ENCODE data around the gene SLC25A43. TPM values are rescaled to one million over a fixed set of nuclear protein-coding genes. Genes with fewer than 3 reads are reported as not detected.
"Not testable (repeated sequence)": the region's sequence is repeated elsewhere in the genome, so short reads cannot be mapped to it uniquely, and the experiment has no call there.

Gene SLC25A43
- total RNA-seq (2014; rRNA removed; shearing (Covaris generic)) = 5.3 and 7.5 TPM in 2 replicates

DNA sequence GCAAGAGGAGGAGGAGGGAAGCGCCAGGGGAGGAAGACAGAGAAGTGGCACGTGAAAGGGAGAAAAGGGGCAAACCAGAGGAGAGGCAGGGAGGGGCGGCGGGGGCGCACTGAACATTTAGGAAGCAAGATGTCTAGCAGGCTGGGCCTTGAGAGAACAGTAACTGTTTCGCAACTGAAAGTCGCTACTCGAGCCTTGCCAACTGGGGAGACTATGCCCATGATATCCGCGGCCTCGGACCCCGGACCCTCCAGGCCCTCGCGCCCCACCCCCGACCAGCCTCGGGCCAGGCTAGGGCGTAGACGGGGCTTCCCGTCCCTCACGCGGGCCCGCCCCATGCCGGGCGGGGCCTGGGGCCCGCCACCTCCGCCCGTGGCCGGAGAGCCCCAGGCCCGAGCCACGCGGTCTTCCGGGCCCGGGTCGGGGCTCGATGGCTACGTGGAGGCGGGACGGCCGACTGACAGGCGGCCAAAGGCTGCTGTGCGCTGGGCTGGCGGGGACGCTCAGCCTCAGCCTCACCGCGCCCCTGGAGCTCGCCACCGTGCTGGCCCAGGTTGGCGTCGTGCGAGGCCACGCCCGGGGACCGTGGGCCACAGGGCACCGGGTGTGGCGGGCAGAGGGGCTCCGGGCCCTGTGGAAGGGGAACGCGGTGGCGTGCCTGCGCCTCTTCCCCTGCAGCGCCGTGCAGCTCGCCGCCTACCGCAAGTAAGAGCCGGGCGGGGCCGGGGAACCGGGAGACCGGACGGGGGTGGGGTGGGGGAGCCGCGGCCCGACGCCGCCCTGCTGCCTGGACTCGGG, at the start of gene SLC25A43:
Gene SLC25A43, plus strand, starts transcription at position 363 of the 798 bp plus-strand sequence. Its CDS starts 68 bp downstream, at position 431.
- peak; percentile 87 for DNase-seq
- Histone ChIP-seq H3K36me3 (replicated peaks; ENCODE audit: control insufficient read depth, insufficient read depth, low read length) (no peaks in the 10 kb centered on the region), H3K27me3 (ENCODE audit: control insufficient read depth, insufficient read depth, low read length) (no peaks in the 10 kb centered on the region), H3K4me3 (ENCODE audit: insufficient read depth, low read depth, low read length) (peak within 1 kb of the TSS; percentile 63)

DNA sequence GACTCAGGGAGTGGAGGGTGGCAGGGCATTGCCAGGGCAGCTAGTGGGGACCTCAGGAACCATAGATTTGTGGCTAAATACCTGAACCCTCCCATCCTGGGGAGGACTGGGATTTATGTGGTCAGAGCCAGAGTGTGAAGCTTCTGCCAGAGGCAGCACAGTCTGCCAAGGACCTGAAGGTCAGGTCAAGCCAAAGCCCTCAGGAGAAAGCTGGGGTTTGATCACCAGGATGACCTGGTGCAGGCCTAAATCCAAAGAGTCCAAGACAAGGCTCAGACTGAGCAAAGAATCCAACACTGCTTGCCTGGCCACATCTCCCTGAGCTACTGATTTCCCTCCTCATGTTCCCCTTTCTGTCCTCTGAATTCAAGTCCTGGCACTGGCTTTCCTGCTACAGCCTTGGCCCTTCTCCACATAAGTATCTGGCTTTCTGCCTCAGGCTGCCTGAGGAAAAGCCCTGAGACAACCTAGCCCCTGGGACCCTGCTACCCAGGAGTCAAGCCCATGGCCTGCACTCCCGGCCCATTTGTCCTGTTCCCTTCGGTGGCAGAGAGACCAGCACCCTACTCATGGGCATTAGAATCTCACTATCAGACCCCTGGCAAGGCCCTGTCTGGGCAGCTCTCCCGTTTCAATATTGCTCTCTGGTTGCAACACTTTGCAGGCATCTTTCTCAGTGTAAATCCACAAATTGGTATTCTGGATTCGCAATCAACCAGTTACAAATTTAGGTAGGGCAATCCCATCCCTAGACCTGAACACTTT, 39.3 kb upstream of the SLC25A43 start:
- H3K4me3 ChIP-seq (ENCODE audit: insufficient read depth, low read depth, low read length) = no peak overlapping the region
- H3K27me3 ChIP-seq (ENCODE audit: control insufficient read depth, insufficient read depth, low read length) = no peaks in the 10 kb centered on the region
- DNase-seq = no peak
- no peaks in the 10 kb centered on the region for H3K36me3 ChIP-seq (replicated peaks; ENCODE audit: control insufficient read depth, insufficient read depth, low read length)

DNA sequence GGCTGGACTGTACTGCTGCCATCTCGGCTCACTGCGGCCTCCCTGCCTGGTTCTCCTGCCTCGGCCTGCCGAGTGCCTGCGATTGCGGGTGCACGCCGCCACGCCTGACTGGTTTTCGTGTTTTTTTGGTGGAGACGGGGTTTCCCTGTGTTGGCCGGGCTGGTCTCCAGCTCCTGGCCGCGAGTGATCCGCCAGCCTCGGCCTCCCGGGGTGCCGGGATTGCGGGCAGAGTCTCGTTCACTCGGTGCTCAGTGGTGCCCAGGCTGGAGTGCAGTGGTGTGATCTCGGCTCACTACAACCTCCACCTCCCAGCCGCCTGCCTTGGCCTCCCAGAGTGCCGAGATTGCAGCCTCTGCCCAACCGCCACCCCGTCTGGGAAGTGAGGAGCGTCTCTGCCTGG, 37.7 kb upstream of the SLC25A43 start:
- H3K36me3 ChIP-seq (replicated peaks; ENCODE audit: control insufficient read depth, insufficient read depth, low read length); H3K27me3 ChIP-seq (ENCODE audit: control insufficient read depth, insufficient read depth, low read length); DNase-seq; H3K4me3 ChIP-seq (ENCODE audit: insufficient read depth, low read depth, low read length): not testable (repeated sequence)

DNA sequence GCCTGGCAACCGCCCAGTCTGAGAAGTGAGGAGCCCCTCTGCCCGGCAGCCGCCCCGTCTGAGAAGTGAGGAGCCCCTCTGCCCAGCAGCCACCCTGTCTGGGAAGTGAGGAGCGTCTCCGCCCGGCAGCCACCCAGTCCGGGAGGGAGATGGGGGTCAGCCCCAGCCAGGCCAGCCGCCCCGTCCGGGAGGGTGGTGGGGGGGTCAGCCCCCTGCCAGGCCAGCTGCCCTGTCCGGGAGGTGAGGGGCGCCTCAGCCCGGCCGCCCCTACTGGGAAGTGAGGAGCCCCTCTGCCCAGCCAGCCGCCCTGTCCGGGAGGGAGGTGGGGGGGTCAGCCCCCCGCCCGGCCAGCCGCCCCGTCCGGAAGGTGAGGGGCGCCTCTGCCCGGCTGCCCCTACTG, 37.1 kb upstream of the SLC25A43 start:
- not testable (repeated sequence) for H3K36me3 ChIP-seq (replicated peaks; ENCODE audit: control insufficient read depth, insufficient read depth, low read length); H3K27me3 ChIP-seq (ENCODE audit: control insufficient read depth, insufficient read depth, low read length); DNase-seq; H3K4me3 ChIP-seq (ENCODE audit: insufficient read depth, low read depth, low read length)

DNA sequence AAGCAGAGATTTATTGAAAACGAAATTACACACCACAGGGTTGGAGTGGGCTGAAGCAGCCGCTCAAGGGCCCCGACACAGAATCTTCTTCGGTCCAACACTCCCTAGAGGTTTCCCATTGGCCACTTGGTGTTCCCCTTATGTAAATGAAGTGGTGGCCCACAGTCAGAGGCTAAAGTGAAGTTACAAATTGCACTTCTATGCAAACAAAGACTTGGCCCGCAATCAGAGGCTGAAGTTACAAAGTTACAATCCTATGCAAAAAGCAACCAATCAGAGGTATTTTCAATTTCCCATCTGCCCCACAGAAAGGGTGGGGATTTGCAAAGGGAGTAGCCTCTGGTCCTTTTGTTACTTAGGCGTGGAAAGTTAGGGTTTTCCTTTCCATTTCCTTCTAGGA, 35.7 kb upstream of the SLC25A43 start:
- no peaks in the 10 kb centered on the region for H3K27me3 ChIP-seq (ENCODE audit: control insufficient read depth, insufficient read depth, low read length)
- no peak for DNase-seq
- no peak overlapping the region for H3K4me3 ChIP-seq (ENCODE audit: insufficient read depth, low read depth, low read length)
- H3K36me3 ChIP-seq (replicated peaks; ENCODE audit: control insufficient read depth, insufficient read depth, low read length) = no peaks in the 10 kb centered on the region

DNA sequence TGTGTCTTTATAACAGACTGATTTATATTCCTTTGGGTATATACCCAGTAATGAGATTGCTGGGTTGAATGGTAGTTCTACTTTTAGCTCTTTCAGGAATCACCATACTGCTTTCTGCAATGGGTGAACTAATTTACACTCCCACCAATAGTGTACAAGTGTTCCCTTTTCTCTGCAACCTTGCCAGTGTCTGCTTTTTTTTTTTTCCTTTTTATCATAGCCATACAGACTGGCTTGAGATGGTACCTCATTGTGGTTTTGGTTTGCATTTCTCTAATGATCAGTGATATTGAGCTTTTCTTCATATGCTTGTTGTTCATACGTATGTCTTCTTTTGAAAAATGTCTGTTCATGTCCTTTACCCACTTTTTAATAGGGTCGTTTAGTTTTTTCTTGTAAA, 27.3 kb upstream of the SLC25A43 start:
- H3K36me3 ChIP-seq (replicated peaks; ENCODE audit: control insufficient read depth, insufficient read depth, low read length); H3K27me3 ChIP-seq (ENCODE audit: control insufficient read depth, insufficient read depth, low read length); H3K4me3 ChIP-seq (ENCODE audit: insufficient read depth, low read depth, low read length); DNase-seq: not testable (repeated sequence)

DNA sequence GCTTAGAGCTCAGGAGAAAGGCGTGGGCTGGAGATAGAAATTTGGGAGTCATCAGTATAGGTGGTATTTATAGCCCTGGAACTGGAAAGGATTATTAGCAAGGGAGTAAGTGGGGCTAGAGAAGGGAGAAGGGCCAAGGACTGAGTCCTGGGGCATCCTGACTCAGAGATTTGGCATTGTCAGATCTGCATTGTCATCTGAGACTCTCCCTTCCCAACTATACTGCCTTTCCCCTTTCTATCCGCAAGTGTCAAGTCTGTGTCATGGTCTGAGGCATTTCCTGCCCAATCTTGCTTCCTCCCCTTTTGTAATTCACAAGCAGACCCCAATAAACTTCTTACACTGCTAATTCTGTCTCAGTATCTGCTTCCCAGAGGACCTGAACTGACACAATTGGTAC, 24.4 kb upstream of the SLC25A43 start:
- H3K27me3 ChIP-seq (ENCODE audit: control insufficient read depth, insufficient read depth, low read length) = no peaks in the 10 kb centered on the region
- no peak overlapping the region for H3K4me3 ChIP-seq (ENCODE audit: insufficient read depth, low read depth, low read length)
- no peak for DNase-seq
- no peaks in the 10 kb centered on the region for H3K36me3 ChIP-seq (replicated peaks; ENCODE audit: control insufficient read depth, insufficient read depth, low read length)

DNA sequence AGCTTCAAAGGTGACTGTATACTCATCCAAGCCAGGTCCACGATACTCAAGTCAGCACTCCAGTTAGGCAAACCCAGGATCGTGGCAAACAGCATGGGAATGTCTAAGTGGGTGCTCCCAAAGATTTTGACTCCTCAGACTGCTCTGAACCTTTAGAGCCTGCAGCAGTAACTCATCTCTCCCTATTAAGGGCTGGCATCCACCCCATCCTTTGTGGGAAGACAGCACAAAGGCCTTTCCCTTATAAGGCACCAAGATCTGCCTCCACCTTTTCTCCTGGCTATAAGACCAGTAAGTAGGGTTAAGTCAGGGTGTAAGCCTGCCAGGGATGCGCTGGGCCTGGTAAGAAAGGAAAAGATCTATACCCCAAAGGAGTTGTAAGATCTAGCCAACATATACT, 23.6 kb upstream of the SLC25A43 start:
- no peaks in the 10 kb centered on the region for H3K27me3 ChIP-seq (ENCODE audit: control insufficient read depth, insufficient read depth, low read length)
- DNase-seq = no peak
- no peaks in the 10 kb centered on the region for H3K36me3 ChIP-seq (replicated peaks; ENCODE audit: control insufficient read depth, insufficient read depth, low read length)
- no peak overlapping the region for H3K4me3 ChIP-seq (ENCODE audit: insufficient read depth, low read depth, low read length)

DNA sequence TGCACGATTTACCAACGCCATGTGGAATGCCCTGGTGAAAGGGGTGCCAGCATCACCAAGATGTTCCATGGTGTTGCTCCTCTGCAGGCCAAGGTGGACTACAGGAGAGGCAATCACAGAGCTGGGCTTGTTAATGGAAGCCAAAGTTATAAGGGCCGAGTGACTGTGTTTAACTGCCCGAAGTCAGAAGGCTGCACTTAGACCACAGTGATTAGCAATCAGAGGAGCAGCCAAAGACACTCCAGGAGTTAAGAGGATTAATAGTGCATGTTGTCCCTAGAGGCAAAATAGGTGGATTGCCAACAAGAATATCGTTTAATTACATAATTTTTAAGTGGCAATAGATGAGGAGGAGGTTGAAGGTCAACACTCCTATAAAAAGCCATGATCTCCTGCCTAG, 22.8 kb upstream of the SLC25A43 start:
- Histone ChIP-seq H3K4me3 (ENCODE audit: insufficient read depth, low read depth, low read length) (no peak overlapping the region), H3K36me3 (replicated peaks; ENCODE audit: control insufficient read depth, insufficient read depth, low read length) (no peaks in the 10 kb centered on the region), H3K27me3 (ENCODE audit: control insufficient read depth, insufficient read depth, low read length) (no peaks in the 10 kb centered on the region)
- no peak for DNase-seq

DNA sequence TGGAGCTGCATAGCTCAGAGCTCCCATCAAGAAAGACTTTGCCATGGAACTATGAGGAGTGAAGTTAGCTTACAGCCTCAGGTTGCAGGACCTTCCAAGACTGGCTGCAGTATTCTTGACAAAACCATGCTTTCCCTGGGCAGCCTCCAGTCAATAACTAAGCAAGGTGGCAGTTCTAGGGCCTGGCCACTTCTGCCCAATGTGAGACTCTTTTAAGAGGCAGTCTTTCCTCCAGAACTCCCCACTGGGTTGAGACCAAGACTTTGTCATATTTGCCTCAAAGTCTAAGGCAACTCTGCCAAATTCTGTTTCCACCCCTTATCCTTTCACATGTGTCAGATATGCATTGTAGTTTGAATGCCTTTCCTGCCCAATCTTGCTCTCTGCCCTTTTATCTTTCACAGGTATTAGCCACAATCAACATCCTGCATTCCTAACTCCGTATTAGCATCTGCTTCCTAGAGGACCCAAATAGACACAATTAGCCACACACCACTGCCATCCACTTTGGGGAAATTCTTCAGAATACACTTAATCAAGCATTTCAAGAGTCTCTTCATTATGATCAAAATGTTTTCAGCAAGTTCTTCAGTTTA, 17.7 kb upstream of the SLC25A43 start:
- H3K27me3 ChIP-seq (ENCODE audit: control insufficient read depth, insufficient read depth, low read length) = no peaks in the 10 kb centered on the region
- no peak overlapping the region for H3K4me3 ChIP-seq (ENCODE audit: insufficient read depth, low read depth, low read length)
- H3K36me3 ChIP-seq (replicated peaks; ENCODE audit: control insufficient read depth, insufficient read depth, low read length) = no peaks in the 10 kb centered on the region
- DNase-seq = no peak

DNA sequence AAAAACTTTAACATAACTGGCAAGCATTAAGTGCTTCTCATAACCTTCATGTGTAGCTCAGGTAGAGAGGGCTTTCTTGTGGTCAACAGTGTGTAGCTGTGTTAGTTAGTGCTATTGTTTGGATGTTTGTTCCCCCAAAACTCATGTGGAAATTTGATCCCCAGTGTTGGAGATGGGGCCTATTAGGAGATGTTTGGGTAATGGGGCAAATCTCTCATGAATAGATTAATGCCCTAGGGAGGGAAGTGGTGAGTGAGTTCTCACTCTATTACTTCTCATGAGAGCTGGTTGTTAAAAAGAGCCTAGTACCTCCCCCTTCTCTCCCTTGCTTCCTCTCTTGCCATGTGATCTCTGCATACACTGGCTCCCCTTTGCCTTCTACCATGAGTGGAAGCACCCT, 16.5 kb upstream of the SLC25A43 start:
- Histone ChIP-seq H3K4me3 (ENCODE audit: insufficient read depth, low read depth, low read length) (no peak overlapping the region), H3K36me3 (replicated peaks; ENCODE audit: control insufficient read depth, insufficient read depth, low read length) (no peaks in the 10 kb centered on the region), H3K27me3 (ENCODE audit: control insufficient read depth, insufficient read depth, low read length) (no peaks in the 10 kb centered on the region)
- no peak for DNase-seq

DNA sequence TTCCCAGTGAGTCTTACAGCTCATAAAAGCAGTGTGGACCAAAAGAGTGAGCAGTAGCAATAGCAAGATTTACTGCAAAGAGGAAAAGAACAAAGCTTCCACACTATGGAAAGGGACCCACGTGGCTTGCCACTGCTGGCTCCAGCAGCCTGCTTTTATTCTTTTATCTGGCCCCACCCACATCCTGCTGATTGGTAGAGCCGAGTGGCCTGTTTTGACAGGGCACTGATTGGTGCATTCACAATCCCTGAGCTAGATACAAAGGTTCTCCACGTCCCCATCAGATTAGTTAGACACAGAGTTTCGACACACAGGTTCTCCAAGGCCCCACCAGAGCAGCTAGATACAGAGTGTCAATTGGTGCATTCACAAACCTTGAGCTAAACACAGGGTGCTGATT, 12.5 kb upstream of the SLC25A43 start:
- DNase-seq; H3K27me3 ChIP-seq (ENCODE audit: control insufficient read depth, insufficient read depth, low read length); H3K4me3 ChIP-seq (ENCODE audit: insufficient read depth, low read depth, low read length); H3K36me3 ChIP-seq (replicated peaks; ENCODE audit: control insufficient read depth, insufficient read depth, low read length): not testable (repeated sequence)

DNA sequence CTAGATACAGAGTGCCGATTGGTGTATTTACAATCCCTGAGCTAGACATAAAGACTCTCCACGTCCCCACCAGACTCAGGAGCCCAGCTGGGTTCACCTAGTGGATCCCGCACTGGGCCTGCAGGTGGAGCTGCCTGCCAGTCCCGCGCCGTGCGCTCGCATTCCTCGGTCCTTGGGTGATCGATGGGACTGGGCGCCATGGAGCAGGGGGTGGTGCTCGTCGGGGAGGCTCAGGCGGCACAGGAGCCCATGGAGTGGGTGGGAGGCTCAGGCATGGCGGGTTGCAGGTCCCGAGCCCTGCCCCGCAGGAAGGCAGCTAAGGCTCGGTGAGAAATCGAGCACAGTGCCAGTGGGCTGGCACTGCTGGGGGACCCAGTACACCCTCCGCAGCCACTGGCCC, 11.7 kb upstream of the SLC25A43 start:
- H3K36me3 ChIP-seq (replicated peaks; ENCODE audit: control insufficient read depth, insufficient read depth, low read length); H3K4me3 ChIP-seq (ENCODE audit: insufficient read depth, low read depth, low read length); DNase-seq; H3K27me3 ChIP-seq (ENCODE audit: control insufficient read depth, insufficient read depth, low read length): not testable (repeated sequence)

DNA sequence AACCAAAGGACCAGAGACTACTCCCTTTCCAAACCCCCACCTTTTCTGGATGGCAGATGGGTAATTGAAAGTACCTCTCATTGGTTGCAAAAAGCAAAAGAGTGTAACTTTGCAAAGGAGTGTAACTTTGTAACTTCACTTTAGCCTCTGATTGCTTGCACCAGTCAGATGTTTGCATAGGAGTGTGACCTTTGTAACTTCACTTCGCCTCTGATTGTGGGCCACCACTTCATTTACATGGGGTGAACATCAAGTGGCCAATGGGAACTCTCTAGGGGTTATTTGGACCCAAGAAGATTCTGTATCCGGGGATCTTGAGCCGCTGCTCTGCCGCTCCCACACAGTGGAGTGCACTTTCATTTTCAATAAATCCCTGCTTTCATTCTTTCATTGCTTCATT, 9.9 kb upstream of the SLC25A43 start:
- Histone ChIP-seq H3K27me3 (ENCODE audit: control insufficient read depth, insufficient read depth, low read length) (no peaks in the 10 kb centered on the region), H3K36me3 (replicated peaks; ENCODE audit: control insufficient read depth, insufficient read depth, low read length) (no peaks in the 10 kb centered on the region), H3K4me3 (ENCODE audit: insufficient read depth, low read depth, low read length) (no peak overlapping the region)
- no peak for DNase-seq
